Astrocyte of the cerebellum (primary cell): ENCODE data around the gene CREB5.
A peak's percentile ranks its signal among the peaks of the same experiment; 100 is the strongest.
"Not testable (repeated sequence)": the region's sequence is repeated elsewhere in the genome, so short reads cannot be mapped to it uniquely, and the experiment has no call there.

Experiments
- DNase-seq: peaks from one replicate; pipeline ENCODE4 v3.0.0-alpha.2; 2011; ENCODE audit warnings: low read depth
- H3K4me3 ChIP-seq: 2 replicates; pipeline ENCODE4 v1.5.1; 2011; ENCODE audit warnings: mild to moderate bottlenecking, low read depth, low read length, moderate library complexity
- in situ Hi-C: cut with HindIII; loops from 2 replicates; pipeline ENCODE4 v1.10.0; 2017; ENCODE audit warnings: low sequenced_read_pairs
- TF ChIP-seq, protein P1 (sequence below): IDR thresholded peaks from 2 replicates; pipeline ENCODE4 v1.5.1; 2012; ENCODE audit warnings: low read length, low read depth, moderate library complexity, mild to moderate bottlenecking; ENCODE audit errors: missing control alignments

Gene CREB5

DNA sequence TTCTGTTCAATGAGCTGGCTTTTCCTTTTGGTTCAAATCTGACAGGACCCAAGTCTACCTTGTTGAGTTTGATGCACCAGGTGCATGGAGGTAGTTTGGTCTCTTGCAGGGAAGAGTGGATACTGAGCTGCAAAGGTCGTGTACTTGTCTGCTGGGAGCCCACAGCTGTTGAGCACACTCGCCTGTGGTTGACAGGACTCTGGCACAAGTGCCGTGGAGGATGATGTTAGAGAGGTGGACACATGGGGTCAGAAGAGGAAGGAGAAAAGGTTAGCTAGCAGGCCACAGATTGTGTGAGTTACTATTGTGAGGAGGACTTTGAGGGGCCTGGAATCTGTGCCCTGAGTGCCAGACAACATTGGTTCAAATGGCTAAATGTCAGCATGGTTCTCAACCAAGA is 197.3 kb downstream of the CREB5 start:
- TF ChIP-seq, protein P1, sequence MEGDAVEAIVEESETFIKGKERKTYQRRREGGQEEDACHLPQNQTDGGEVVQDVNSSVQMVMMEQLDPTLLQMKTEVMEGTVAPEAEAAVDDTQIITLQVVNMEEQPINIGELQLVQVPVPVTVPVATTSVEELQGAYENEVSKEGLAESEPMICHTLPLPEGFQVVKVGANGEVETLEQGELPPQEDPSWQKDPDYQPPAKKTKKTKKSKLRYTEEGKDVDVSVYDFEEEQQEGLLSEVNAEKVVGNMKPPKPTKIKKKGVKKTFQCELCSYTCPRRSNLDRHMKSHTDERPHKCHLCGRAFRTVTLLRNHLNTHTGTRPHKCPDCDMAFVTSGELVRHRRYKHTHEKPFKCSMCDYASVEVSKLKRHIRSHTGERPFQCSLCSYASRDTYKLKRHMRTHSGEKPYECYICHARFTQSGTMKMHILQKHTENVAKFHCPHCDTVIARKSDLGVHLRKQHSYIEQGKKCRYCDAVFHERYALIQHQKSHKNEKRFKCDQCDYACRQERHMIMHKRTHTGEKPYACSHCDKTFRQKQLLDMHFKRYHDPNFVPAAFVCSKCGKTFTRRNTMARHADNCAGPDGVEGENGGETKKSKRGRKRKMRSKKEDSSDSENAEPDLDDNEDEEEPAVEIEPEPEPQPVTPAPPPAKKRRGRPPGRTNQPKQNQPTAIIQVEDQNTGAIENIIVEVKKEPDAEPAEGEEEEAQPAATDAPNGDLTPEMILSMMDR, result no peak
- no peak for DNase-seq
- in situ Hi-C loops, result no loop called here
- H3K4me3 ChIP-seq, result no peak overlapping the region

DNA sequence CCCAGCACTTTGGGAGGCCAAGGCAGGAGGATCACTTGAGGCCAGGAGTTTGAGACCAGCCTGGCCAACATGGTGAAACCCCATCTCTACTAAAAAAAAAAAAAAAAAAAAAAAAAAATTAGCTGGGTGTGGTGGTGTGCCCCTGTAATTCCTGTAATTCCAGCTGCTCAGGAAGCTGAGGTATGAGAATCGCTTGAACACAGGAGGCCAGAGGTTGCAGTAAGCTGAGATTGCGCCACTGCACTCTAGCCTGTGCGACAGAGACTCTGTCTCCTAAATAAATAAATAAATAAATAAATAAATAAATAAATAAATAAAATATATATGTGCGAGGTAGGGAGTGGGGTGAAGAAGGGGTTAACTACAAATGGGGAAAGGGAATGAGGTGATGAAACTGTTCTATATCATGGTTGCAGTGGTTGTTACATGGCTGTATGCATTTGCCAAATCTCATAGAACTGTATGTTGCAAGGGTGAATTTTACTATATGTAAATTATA is 199.1 kb downstream of the CREB5 start:
- in situ Hi-C loops, H3K4me3 ChIP-seq, DNase-seq: not testable (repeated sequence)

DNA sequence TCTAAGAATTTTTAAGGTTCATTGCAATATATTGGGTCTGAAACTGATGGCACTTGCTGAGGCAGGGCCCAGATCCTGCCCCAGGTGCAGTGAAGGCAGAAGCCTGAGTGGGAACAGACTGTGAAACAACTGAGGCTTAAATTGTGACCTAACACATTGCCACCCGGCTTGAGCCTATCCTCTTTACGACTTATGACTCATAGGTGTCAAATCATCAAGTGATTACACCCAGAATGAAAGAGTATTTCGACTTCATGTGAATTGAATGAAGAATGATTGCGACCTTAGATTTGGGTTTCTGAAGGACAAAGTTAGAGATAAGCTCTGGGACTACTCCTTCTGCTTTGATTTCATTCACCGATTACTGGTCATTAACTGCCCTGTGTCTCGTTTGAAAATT is 200.9 kb downstream of the CREB5 start:
- TF ChIP-seq, protein P1, result no peak
- DNase-seq, result no peak
- H3K4me3 ChIP-seq, result no peak overlapping the region
- in situ Hi-C loops, result no loop called here

DNA sequence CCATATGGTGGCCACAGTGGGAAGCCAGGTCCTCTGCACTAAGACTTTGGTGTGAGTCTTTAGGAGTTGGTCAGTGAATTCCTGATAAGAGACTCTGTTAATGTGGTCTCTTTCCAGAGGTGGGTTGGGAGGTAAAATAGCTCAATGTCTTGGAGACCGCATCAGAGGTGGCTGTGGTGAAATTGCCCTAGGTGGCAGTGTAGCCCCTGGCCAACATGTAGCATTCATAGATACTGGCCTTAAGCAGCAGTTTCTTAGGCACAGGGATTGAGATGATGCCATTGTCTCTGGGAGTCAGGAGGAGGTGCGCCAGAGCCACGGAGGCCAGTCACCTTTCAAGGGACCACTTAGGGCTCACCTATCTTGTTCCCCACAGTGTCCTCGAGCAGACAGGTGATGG is 202.8 kb downstream of the CREB5 start:
- H3K4me3 ChIP-seq, result no peak overlapping the region
- TF ChIP-seq, protein P1, result peak; percentile 27
- no peak for DNase-seq
- in situ Hi-C loops, result no loop called here

DNA sequence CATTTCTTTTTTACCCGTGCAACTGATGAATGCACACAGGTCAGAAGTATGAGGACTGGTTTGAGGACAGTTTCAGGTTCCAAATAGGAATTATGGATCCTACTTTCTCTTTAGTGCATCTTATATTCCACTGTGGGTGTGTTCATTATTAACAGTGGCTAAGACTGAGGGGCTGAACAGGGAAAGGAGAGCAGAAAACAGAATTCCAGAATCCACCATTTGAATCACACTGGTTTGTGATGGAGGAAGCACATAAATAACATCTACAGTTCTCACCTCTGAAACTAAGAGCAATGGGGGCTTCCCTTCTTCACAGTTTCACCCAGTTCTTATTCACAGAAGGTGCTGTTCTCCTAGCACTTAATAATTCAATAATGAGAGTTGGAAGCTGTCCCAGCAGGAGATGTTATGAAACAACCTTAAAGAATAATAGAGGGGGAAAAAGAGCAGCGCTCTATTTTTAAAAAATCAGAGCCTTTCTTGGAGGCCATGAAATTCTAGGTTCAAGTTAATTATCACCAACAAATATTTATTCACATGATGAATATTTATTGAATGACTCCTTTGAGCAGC is 205.1 kb downstream of the CREB5 start:
- in situ Hi-C loops, result no loop called here
- TF ChIP-seq, protein P1, result no peak
- no peak overlapping the region for H3K4me3 ChIP-seq
- DNase-seq, result no peak

DNA sequence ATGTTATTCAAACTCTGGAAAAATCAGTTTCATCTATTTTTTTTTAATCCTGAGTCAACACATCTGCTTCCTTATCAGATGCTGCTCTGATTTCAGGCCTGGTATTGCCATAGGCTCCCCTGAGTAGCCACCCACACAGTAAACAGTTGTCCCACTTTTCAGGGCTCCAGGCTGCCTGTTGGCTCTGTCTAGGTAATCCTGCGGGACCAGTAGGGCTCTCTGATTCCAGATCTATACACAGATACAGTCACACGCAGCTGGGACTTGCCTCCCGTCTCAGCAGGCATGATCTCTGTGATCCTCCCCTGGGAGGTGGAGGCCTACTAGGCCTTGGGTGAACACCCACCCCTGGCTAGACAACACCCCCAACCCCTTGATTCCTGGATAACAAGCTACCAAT is 206.1 kb downstream of the CREB5 start:
- TF ChIP-seq, protein P1, result no peak
- in situ Hi-C loops, result no loop called here
- no peak for DNase-seq
- no peak overlapping the region for H3K4me3 ChIP-seq

DNA sequence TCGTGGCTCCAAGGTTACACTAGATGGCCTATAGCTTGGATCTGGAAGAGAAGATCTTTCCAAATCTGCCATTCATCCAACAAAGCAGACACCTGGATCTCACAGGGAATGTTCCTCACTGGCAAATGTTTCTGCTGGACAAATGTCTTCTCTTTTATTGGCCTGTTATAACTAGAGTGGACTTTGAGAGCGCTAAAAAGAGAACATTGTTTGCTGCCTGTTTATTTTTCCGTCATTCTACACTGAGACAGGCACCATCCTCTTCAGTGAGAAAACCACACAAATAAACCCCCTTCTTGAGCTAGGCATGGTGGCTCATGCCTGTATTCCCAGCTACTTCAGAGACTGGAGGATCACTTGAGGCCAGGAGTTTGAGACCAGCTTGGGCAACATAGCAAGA is 206.9 kb downstream of the CREB5 start:
- DNase-seq, result no peak
- no peak overlapping the region for H3K4me3 ChIP-seq
- TF ChIP-seq, protein P1, result no peak
- in situ Hi-C loops, result no loop called here
